H1 (cell line): ENCODE data around the gene PTGIS. TPM values are rescaled to one million over a fixed set of nuclear protein-coding genes. Genes with fewer than 3 reads are reported as not detected.

ENCODE experiments used
- CTCF ChIA-PET: fragments of 300-600 bp; sonication (Branson Sonifier 250); formaldehyde crosslinking; loops from one replicate; lab custom pipeline; 2021; ENCODE audit not compliant: partially characterized antibody; lab: Charles Lee
- POLR2A ChIA-PET: fragments of 300-600 bp; sonication (Branson Sonifier 250); formaldehyde crosslinking; loops from one replicate; lab custom pipeline; 2021; ENCODE audit warnings: inconsistent platforms; ENCODE audit not compliant: partially characterized antibody; lab: Charles Lee
- DNase-seq, 2 experiments: peaks; one replicate each; pipeline versions ENCODE4 v3.0.0 to v3.0.0-alpha.2; 2010 to 2022; ENCODE audit warnings: low spot score in 2 of 2, low read depth in 1 of 2, mixed read lengths in 1 of 2
- FAIRE-seq: peaks from 2 replicates; lab custom pipeline; 2011; peaks lifted over from hg19 to GRCh38; lab: Jason Lieb, UNC
- H2AFZ ChIP-seq: 2 replicates; pipeline ENCODE4 v1.8.1; 2012; ENCODE audit warnings: low read length, inconsistent platforms
- H2AK5ac ChIP-seq: 2 replicates; pipeline ENCODE4 v1.6.1; 2013; ENCODE audit warnings: low read depth, low read length
- H2BK120ac ChIP-seq: replicated peaks from 2 replicates; pipeline ENCODE3; 2013; ENCODE audit warnings: low read depth, low read length, inconsistent platforms
- H2BK12ac ChIP-seq: 2 replicates; pipeline ENCODE4 v1.6.1; 2013; ENCODE audit warnings: low read depth, low read length
- H2BK15ac ChIP-seq: 2 replicates; pipeline ENCODE4 v1.6.1; 2013; ENCODE audit warnings: low read length
- H2BK20ac ChIP-seq: 2 replicates; pipeline ENCODE4 v1.6.1; 2013; ENCODE audit warnings: low read length
- H2BK5ac ChIP-seq: 2 replicates; pipeline ENCODE4 v1.6.1; 2013; ENCODE audit warnings: low read depth, low read length
- H3K14ac ChIP-seq: 2 replicates; pipeline ENCODE4 v1.6.1; 2013; ENCODE audit warnings: inconsistent platforms; ENCODE audit not compliant: insufficient read length
- H3K18ac ChIP-seq: 2 replicates; pipeline ENCODE4 v1.6.1; 2013; ENCODE audit warnings: low read length; ENCODE audit errors: extremely low read depth
- H3K23ac ChIP-seq: 2 replicates; pipeline ENCODE4 v1.6.1; 2013; ENCODE audit warnings: inconsistent platforms; ENCODE audit not compliant: insufficient read length
- H3K23me2 ChIP-seq: 2 replicates; pipeline ENCODE4 v1.6.1; 2013; ENCODE audit warnings: low read depth, low read length
- H3K27ac ChIP-seq: 2 replicates; pipeline ENCODE4 v1.6.1; 2011; ENCODE audit warnings: low read depth, low read length, inconsistent platforms
- H3K27me3 ChIP-seq, 4 experiments: replicated peaks in 1 of 4; 1 replicate in 1 of 4; 2 replicates in 3 of 4; pipeline versions ENCODE4 v1.6.1 to v1.8.1; 2011 to 2013; ENCODE audit warnings: low read length in 3 of 4, mild to moderate bottlenecking in 3 of 4, inconsistent platforms in 2 of 4, mixed read lengths in 2 of 4, moderate library complexity in 1 of 4; ENCODE audit not compliant: control insufficient read depth in 3 of 4, insufficient read depth in 3 of 4; ENCODE audit errors: extremely low read depth in 1 of 4
- H3K36me3 ChIP-seq, 4 experiments: 2 replicates each; pipeline versions ENCODE4 v1.6.1 to v1.8.1; 2011 to 2013; ENCODE audit warnings: mild to moderate bottlenecking in 4 of 4, low read length in 3 of 4, moderate library complexity in 2 of 4, control low read depth in 1 of 4, inconsistent platforms in 1 of 4; ENCODE audit not compliant: insufficient read depth in 4 of 4, control insufficient read depth in 2 of 4
- H3K4ac ChIP-seq: replicated peaks from 2 replicates; pipeline ENCODE3; 2013; ENCODE audit warnings: low read length, low read depth, mixed read lengths, inconsistent platforms; ENCODE audit not compliant: insufficient read length
- H3K4me1 ChIP-seq, 4 experiments: replicated peaks in 1 of 4; 1 replicate in 1 of 4; 2 replicates in 3 of 4; pipeline versions ENCODE4 v1.6.1 to v1.8.1; 2011 to 2013; ENCODE audit warnings: low read length in 3 of 4, inconsistent platforms in 2 of 4, mixed read lengths in 1 of 4; ENCODE audit not compliant: insufficient read depth in 4 of 4, control insufficient read depth in 3 of 4
- H3K4me2 ChIP-seq, 2 experiments: 2 replicates each; pipeline versions ENCODE4 v1.6.1 to v1.8.1; 2011 to 2013; ENCODE audit warnings: low read depth in 2 of 2, low read length in 2 of 2, control low read depth in 1 of 2, inconsistent platforms in 1 of 2, mild to moderate bottlenecking in 1 of 2; ENCODE audit not compliant: insufficient read depth in 1 of 2
- H3K4me3 ChIP-seq, 4 experiments: fragments of 200-600, 300-600 bp in 1 of 4; sonication (generic), shearing (Covaris generic), sonication (Bioruptor Twin) in 1 of 4; 2 replicates each; pipeline versions ENCODE4 v1.5.1 to v1.8.1; 2011 to 2016; ENCODE audit warnings: low read length in 4 of 4, low read depth in 3 of 4, control low read depth in 2 of 4, inconsistent platforms in 2 of 4, mild to moderate bottlenecking in 2 of 4, mixed read lengths in 1 of 4, moderate library complexity in 1 of 4; ENCODE audit not compliant: insufficient read depth in 2 of 4; ENCODE audit errors: extremely low read depth in 1 of 4
- H3K56ac ChIP-seq: replicated peaks from 2 replicates; pipeline ENCODE3; 2013; ENCODE audit warnings: low read depth, mild to moderate bottlenecking, mixed read lengths, low read length, inconsistent platforms; ENCODE audit not compliant: insufficient read length
- H3K79me1 ChIP-seq: 2 replicates; pipeline ENCODE4 v1.6.1; 2013; ENCODE audit warnings: low read depth, low read length, control low read depth
- H3K79me2 ChIP-seq, 2 experiments: 2 replicates each; pipeline versions ENCODE4 v1.6.1 to v1.8.1; 2012 to 2013; ENCODE audit warnings: low read length in 2 of 2, mild to moderate bottlenecking in 2 of 2, inconsistent platforms in 1 of 2; ENCODE audit not compliant: insufficient read depth in 2 of 2, control insufficient read depth in 1 of 2
- H3K9ac ChIP-seq, 4 experiments: replicated peaks in 1 of 4; 1 replicate in 1 of 4; 2 replicates in 3 of 4; pipeline versions ENCODE4 v1.6.1 to v1.8.1; 2011 to 2013; ENCODE audit warnings: low read depth in 3 of 4, low read length in 3 of 4, control low read depth in 2 of 4, mild to moderate bottlenecking in 2 of 4, moderate library complexity in 2 of 4, inconsistent platforms in 1 of 4; ENCODE audit errors: extremely low read depth in 1 of 4
- H3K9me3 ChIP-seq, 2 experiments: 2 replicates each; pipeline versions ENCODE4 v1.6.1 to v1.8.1; 2012 to 2013; ENCODE audit warnings: mild to moderate bottlenecking in 2 of 2, moderate library complexity in 2 of 2, control low read depth in 1 of 2, inconsistent platforms in 1 of 2, low read depth in 1 of 2, low read length in 1 of 2, mixed read lengths in 1 of 2; ENCODE audit not compliant: insufficient read depth in 2 of 2
- H4K20me1 ChIP-seq, 2 experiments: replicated peaks in 1 of 2; 2 replicates each; pipeline versions ENCODE3 to v1.8.1; 2011 to 2013; ENCODE audit warnings: inconsistent platforms in 2 of 2, low read length in 2 of 2, mild to moderate bottlenecking in 1 of 2; ENCODE audit not compliant: insufficient read depth in 2 of 2, control insufficient read depth in 1 of 2
- H4K5ac ChIP-seq: 2 replicates; pipeline ENCODE4 v1.6.1; 2013; ENCODE audit warnings: low read length, low read depth, mixed read lengths, inconsistent platforms; ENCODE audit not compliant: insufficient read length
- H4K8ac ChIP-seq: 2 replicates; pipeline ENCODE4 v1.8.0; 2013; ENCODE audit warnings: mild to moderate bottlenecking, moderate library complexity, low read length, inconsistent platforms; ENCODE audit not compliant: insufficient read depth; ENCODE audit errors: extremely low read depth
- H4K91ac ChIP-seq: replicated peaks from 2 replicates; pipeline ENCODE3; 2013; ENCODE audit warnings: low read length, mixed read lengths, inconsistent platforms; ENCODE audit not compliant: insufficient read length
- BRCA1 ChIP-seq: IDR thresholded peaks from 2 replicates; pipeline ENCODE4 v1.6.1; 2012; ENCODE audit warnings: low read depth, low read length, improper control_type of control experiment
- MAFK ChIP-seq: IDR thresholded peaks from 2 replicates; pipeline ENCODE4 v1.6.1; 2012; ENCODE audit warnings: low read depth, mild to moderate bottlenecking, improper control_type of control experiment, low read length
- NANOG ChIP-seq: IDR thresholded peaks from 2 replicates; pipeline ENCODE4 v1.6.1; 2011; ENCODE audit warnings: low read length, low read depth, mild to moderate bottlenecking, inconsistent platforms; ENCODE audit not compliant: insufficient read depth, poor library complexity, severe bottlenecking
- PHF8 ChIP-seq: fragments of 200-600 bp; sonication (generic); conservative IDR thresholded peaks from 2 replicates; pipeline ENCODE4 v1.7.1; 2012; ENCODE audit warnings: low read depth, mild to moderate bottlenecking, inconsistent platforms, low read length, moderate library complexity
- POLR2AphosphoS5 ChIP-seq: IDR thresholded peaks from 2 replicates; pipeline ENCODE4 v1.6.1; 2011; ENCODE audit warnings: low read depth, low read length
- RFX5 ChIP-seq: IDR thresholded peaks from 2 replicates; pipeline ENCODE4 v1.6.1; 2011; ENCODE audit warnings: low read depth, low read length, improper control_type of control experiment, borderline replicate concordance
- SIRT6 ChIP-seq: IDR thresholded peaks from one replicate; pipeline ENCODE4 v1.7.1; 2012; ENCODE audit warnings: low read length, inconsistent platforms
- SP2 ChIP-seq: IDR thresholded peaks from 2 replicates; pipeline ENCODE4 v1.6.1; 2012; ENCODE audit warnings: mild to moderate bottlenecking, low read length, inconsistent platforms
- TEAD4 ChIP-seq: IDR thresholded peaks from 2 replicates; pipeline ENCODE4 v1.6.1; 2012; ENCODE audit warnings: low read depth, low read length, inconsistent platforms, mixed read lengths
- USF2 ChIP-seq: IDR thresholded peaks from 2 replicates; pipeline ENCODE4 v1.6.1; 2011; ENCODE audit warnings: low read length, improper control_type of control experiment
- WGBS, 2 experiments: shearing (Covaris generic) in 1 of 2; methylation state at CpG; one replicate each; pipeline versions ENCODE4 v1.1.6 to v1.1.7; 2013 to 2015; ENCODE audit warnings: low lambda C conversion rate in 2 of 2, mixed read lengths in 2 of 2, inconsistent platforms in 1 of 2, low coverage in 1 of 2, missing lambda C conversion rate in 1 of 2; ENCODE audit not compliant: insufficient replicate concordance in 2 of 2, insufficient coverage in 1 of 2, insufficient read length in 1 of 2; ENCODE audit errors: extremely low coverage in 1 of 2, missing lambda C conversion rate in 1 of 2; 5-methylcytosine and 5-hydroxymethylcytosine counted together
- polyA plus RNA-seq, 7 experiments: library from polyadenylated mRNA; depleted of rRNA in 3 of 7; stranded (reverse) in 5 of 7; unstranded in 2 of 7; fragments of >200 nt in 5 of 7; fragments of 200-250 nt in 2 of 7; gene quantifications; 1 replicate in 5 of 7; 2 replicates in 1 of 7; 4 replicates in 1 of 7; pipeline versions ENCODE4 v1.2.1 to v1.2.3, GENCODE V29; 2011 to 2013; ENCODE audit warnings: missing spikeins in 2 of 7, mixed read lengths in 2 of 7
- total RNA-seq: library from RNA; stranded (reverse); fragmentation: NEBNext Ultra II Directional; extraction: Animal tissue kit (Norgen Biotek cat#: 25700); gene quantifications from 2 replicates; pipeline ENCODE4 v1.2.1, GENCODE V29; 2021

PTGIS gene
- total and polyA plus RNA-seq, 2 of the 8 experiments (the other 6 are each of a cell fraction or from before 2014, with no cell fraction given) = 29.9 to 35.5 TPM

- Histone ChIP-seq H3K18ac (no peak overlapping the region), H3K4me2 (no peak overlapping the region), H4K20me1 (peaks cover 2 to 6% of the 10 kb centered on the region in 2 experiments), H3K9ac (no peak overlapping the region), H3K27me3 (no peaks in the 10 kb centered on the region), H4K91ac (no peak overlapping the region), H4K5ac (no peak overlapping the region), H2AK5ac (no peak overlapping the region), H2BK20ac (no peak overlapping the region), H4K8ac (no peak overlapping the region), H3K36me3 (no peaks in the 10 kb centered on the region), H3K4ac (no peak overlapping the region), H3K23me2 (peaks cover 12% of the 10 kb centered on the region; the same call in 1 of the 2 replicates), H3K4me3 (no peak overlapping the region), H2BK120ac (no peak overlapping the region), H3K79me2 (no peaks in the 10 kb centered on the region), H2BK12ac (no peak overlapping the region), H3K56ac (no peak overlapping the region), H3K23ac (no peak overlapping the region), H2AFZ (no peak overlapping the region), H2BK15ac (no peak overlapping the region), H3K4me1 (0 out of 7 replicates have a peak, but pooled peaks cover 0 to 2% (median 0%) of the 10 kb centered on the region in 4 experiments), H3K9me3 (no peaks in the 10 kb centered on the region), H3K79me1 (no peaks in the 10 kb centered on the region), H2BK5ac (no peak overlapping the region), H3K27ac (no peak overlapping the region), H3K14ac (no peak overlapping the region)
- FAIRE-seq = no peak
- CTCF ChIA-PET = interaction anchor here (0.8 to 23.7 kb wide), 8 partner anchors 9 to 272 kb away, joined by 3 to 665 read pairs (median 5); no protein-coding TSS in a partner anchor
- POLR2A ChIA-PET = interaction anchor here (1.5 kb wide), 1 partner anchor 10 kb away, joined by 7 read pairs; no protein-coding TSS in a partner anchor
- no peak for DNase-seq
- 81% methylated on average over 11 of the region's 11 CpGs; no CpG with 5 or more reads in 1 of the 2 experiments for WGBS, 2 experiments
- no peak for TF ChIP-seq POLR2AphosphoS5
- no peak for TF ChIP-seq RFX5
- no peak for TF ChIP-seq SP2
- no peak for TF ChIP-seq USF2
- TF ChIP-seq MAFK = no peak
- TF ChIP-seq PHF8 = no peak
- no peak for TF ChIP-seq NANOG
- no peak for TF ChIP-seq TEAD4
- TF ChIP-seq BRCA1 = no peak
- TF ChIP-seq SIRT6 = no peak
Measured at GRCh38 chr20:49616154-49617007, 48.4 kb upstream of the PTGIS start.
